ENCODE results near the gene SLC35E2B. TPM values are rescaled to one million over a fixed set of nuclear protein-coding genes. Genes with fewer than 3 reads are reported as not detected.
"Not testable (repeated sequence)": the region's sequence is repeated elsewhere in the genome, so short reads cannot be mapped to it uniquely, and the experiment has no call there.

SLC35E2B gene
- total and polyA plus RNA-seq, 2 donors = 22.5 to 45.6 TPM

DNA sequence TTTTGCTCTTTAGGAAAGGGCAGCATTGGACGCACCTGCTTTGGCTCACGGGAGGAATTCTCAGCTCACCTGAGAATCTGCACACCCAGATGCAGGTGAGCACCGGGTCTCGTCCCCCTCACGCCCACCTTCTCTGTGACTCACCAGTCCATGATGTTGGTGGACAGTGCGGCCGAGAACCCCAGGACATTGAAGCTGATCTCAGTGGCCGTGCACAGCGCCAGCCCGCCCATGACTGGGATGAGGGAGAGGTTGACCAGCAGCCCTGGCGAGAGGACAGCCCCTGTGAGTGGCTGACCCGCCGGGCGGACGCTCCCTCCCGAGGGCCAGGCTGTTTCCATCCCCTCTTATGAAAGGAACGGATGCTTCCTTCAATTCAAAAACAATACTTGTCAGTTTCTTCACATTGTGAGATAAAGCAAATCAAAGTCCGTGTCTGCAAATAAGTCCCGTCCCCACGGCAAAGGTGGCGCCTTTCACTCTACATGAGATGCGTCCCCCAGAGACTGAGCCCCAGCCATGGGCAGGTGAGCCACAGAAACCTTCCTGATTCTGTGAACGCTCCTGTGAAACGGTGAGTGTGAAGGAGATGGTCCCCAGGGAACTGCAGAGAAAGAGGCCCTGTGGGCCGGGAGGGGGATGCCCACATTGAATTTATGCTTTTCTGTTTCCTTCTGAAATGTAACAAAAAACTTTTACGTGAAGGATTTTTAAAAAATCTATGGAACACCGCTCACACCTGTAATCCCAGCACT is 21.1 kb downstream of the SLC35E2B start:
- H3K9me3 ChIP-seq (ENCODE audit: control insufficient read depth in 2 of 2, insufficient read depth in 1 of 2, low read length in 1 of 2) = no peaks in the 10 kb centered on the region
- no peaks in the 10 kb centered on the region for H3K27me3 ChIP-seq (ENCODE audit: control insufficient read depth in 2 of 2, insufficient read depth in 1 of 2, low read length in 1 of 2)
- no peak for DNase-seq (ENCODE audit: low read depth in 6 of 9, low spot score in 9 of 9)
- no peak overlapping the region for H3K27ac ChIP-seq (ENCODE audit: low read depth in 1 of 2, low read length in 1 of 2)
- peaks cover 51 to 55% of the 10 kb centered on the region in 2 donors for H3K36me3 ChIP-seq (ENCODE audit: control insufficient read depth in 2 of 2, insufficient read depth in 2 of 2, low read length in 1 of 2)
- H3K4me1 ChIP-seq (ENCODE audit: control insufficient read depth in 2 of 2, insufficient read depth in 2 of 2, low read length in 2 of 2) = peaks cover 0 to 2% of the 10 kb centered on the region in 2 donors
- 91% methylated on average over 27 of the region's 27 CpGs for WGBS
- no peak overlapping the region for H3K4me3 ChIP-seq (ENCODE audit: low read length in 2 of 2)

DNA sequence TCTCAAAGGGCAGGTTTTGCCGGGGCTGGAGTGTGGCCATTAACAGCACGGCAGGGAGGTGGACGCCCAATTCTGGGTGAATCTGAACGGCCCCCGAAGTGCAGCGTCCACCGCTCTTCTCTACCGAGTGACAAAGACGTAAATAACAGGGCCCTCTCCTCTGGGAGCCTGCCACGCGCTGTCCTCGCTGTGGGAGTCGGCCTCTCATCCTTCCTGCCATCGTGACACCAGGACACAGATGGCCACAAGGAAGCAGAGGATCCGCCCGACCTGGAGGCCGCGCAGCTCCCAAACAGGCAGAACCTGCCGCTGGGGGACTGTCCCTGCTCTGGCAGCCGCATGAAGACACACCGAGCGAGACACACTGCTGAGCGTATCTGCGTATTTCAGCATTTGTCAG is 21.7 kb downstream of the SLC35E2B start:
- WGBS = 98% methylated on average over 24 of the region's 24 CpGs
- no peak for DNase-seq (ENCODE audit: low read depth in 6 of 9, low spot score in 9 of 9)
- H3K27ac ChIP-seq (ENCODE audit: low read depth in 1 of 2, low read length in 1 of 2) = no peak overlapping the region
- peaks cover 0 to 2% of the 10 kb centered on the region in 2 donors for H3K4me1 ChIP-seq (ENCODE audit: control insufficient read depth in 2 of 2, insufficient read depth in 2 of 2, low read length in 2 of 2)
- no peaks in the 10 kb centered on the region for H3K27me3 ChIP-seq (ENCODE audit: control insufficient read depth in 2 of 2, insufficient read depth in 1 of 2, low read length in 1 of 2)
- H3K9me3 ChIP-seq (ENCODE audit: control insufficient read depth in 2 of 2, insufficient read depth in 1 of 2, low read length in 1 of 2) = no peaks in the 10 kb centered on the region
- H3K36me3 ChIP-seq (ENCODE audit: control insufficient read depth in 2 of 2, insufficient read depth in 2 of 2, low read length in 1 of 2) = peaks cover 57 to 61% of the 10 kb centered on the region in 2 donors
- no peak overlapping the region for H3K4me3 ChIP-seq (ENCODE audit: low read length in 2 of 2)

GRCh38 chr1:1669468-1670440 is 22.8 kb downstream of the SLC35E2B start:
- Histone ChIP-seq H3K4me3 (ENCODE audit: low read length in 2 of 2) (no peak overlapping the region), H3K4me1 (ENCODE audit: control insufficient read depth in 2 of 2, insufficient read depth in 2 of 2, low read length in 2 of 2) (peaks cover 0 to 2% of the 10 kb centered on the region in 2 donors), H3K9me3 (ENCODE audit: control insufficient read depth in 2 of 2, insufficient read depth in 1 of 2, low read length in 1 of 2) (no peaks in the 10 kb centered on the region), H3K27me3 (ENCODE audit: control insufficient read depth in 2 of 2, insufficient read depth in 1 of 2, low read length in 1 of 2) (no peaks in the 10 kb centered on the region), H3K27ac (ENCODE audit: low read depth in 1 of 2, low read length in 1 of 2) (no peak overlapping the region), H3K36me3 (ENCODE audit: control insufficient read depth in 2 of 2, insufficient read depth in 2 of 2, low read length in 1 of 2) (peaks cover 69 to 70% of the 10 kb centered on the region in 2 donors)
- DNase-seq (ENCODE audit: low read depth in 6 of 9, low spot score in 9 of 9) = no peak
- 98% methylated on average over 43 of the region's 43 CpGs for WGBS

GRCh38 chr1:1666526-1666925 is 26.1 kb downstream of the SLC35E2B start:
- 96% methylated on average over 15 of the region's 15 CpGs for WGBS
- H3K27ac ChIP-seq (ENCODE audit: low read depth in 1 of 2, low read length in 1 of 2) = no peak overlapping the region
- no peaks in the 10 kb centered on the region for H3K9me3 ChIP-seq (ENCODE audit: control insufficient read depth in 2 of 2, insufficient read depth in 1 of 2, low read length in 1 of 2)
- no peaks in the 10 kb centered on the region for H3K27me3 ChIP-seq (ENCODE audit: control insufficient read depth in 2 of 2, insufficient read depth in 1 of 2, low read length in 1 of 2)
- peaks cover 56% of the 10 kb centered on the region in 2 donors for H3K36me3 ChIP-seq (ENCODE audit: control insufficient read depth in 2 of 2, insufficient read depth in 2 of 2, low read length in 1 of 2)
- H3K4me3 ChIP-seq (ENCODE audit: low read length in 2 of 2) = no peak overlapping the region
- DNase-seq (ENCODE audit: low read depth in 6 of 9, low spot score in 9 of 9) = no peak
- peaks cover 0 to 2% of the 10 kb centered on the region in 2 donors for H3K4me1 ChIP-seq (ENCODE audit: control insufficient read depth in 2 of 2, insufficient read depth in 2 of 2, low read length in 2 of 2)

DNA sequence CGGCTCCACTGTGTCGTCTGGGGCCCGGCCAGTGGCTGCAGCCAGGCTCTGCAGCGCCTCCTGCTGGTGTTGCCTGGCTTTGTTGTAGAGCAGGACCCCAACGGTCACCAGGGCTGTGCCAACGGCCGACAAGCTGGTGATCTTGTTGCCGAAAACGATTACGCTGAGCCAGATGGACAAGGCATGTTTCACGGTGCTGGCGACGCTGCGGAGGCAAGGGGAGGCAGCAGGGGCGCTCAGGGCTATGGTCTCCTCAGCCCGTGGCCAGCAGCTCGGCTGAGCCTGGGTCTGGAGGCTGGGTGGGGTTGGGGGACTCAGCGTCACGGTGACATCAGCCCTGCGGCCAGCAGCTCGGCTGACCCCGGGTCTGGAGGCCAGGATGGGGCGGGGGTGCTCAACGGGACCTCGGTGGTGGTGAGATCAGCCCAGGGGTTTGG is 26.8 kb downstream of the SLC35E2B start:
- WGBS = 96% methylated on average over 25 of the region's 25 CpGs
- DNase-seq (ENCODE audit: low read depth in 6 of 9, low spot score in 9 of 9) = no peak
- no peaks in the 10 kb centered on the region for H3K27me3 ChIP-seq (ENCODE audit: control insufficient read depth in 2 of 2, insufficient read depth in 1 of 2, low read length in 1 of 2)
- H3K36me3 ChIP-seq (ENCODE audit: control insufficient read depth in 2 of 2, insufficient read depth in 2 of 2, low read length in 1 of 2) = peaks cover 49% of the 10 kb centered on the region in 2 donors
- peaks cover 0 to 2% of the 10 kb centered on the region in 2 donors for H3K4me1 ChIP-seq (ENCODE audit: control insufficient read depth in 2 of 2, insufficient read depth in 2 of 2, low read length in 2 of 2)
- no peak overlapping the region for H3K27ac ChIP-seq (ENCODE audit: low read depth in 1 of 2, low read length in 1 of 2)
- no peaks in the 10 kb centered on the region for H3K9me3 ChIP-seq (ENCODE audit: control insufficient read depth in 2 of 2, insufficient read depth in 1 of 2, low read length in 1 of 2)
- H3K4me3 ChIP-seq (ENCODE audit: low read length in 2 of 2) = no peak overlapping the region

- WGBS = 96% methylated on average over 27 of the region's 27 CpGs
- Histone ChIP-seq H3K27me3 (ENCODE audit: control insufficient read depth in 2 of 2, insufficient read depth in 1 of 2, low read length in 1 of 2) (no peaks in the 10 kb centered on the region), H3K4me1 (ENCODE audit: control insufficient read depth in 2 of 2, insufficient read depth in 2 of 2, low read length in 2 of 2) (peaks cover 0 to 2% of the 10 kb centered on the region in 2 donors), H3K9me3 (ENCODE audit: control insufficient read depth in 2 of 2, insufficient read depth in 1 of 2, low read length in 1 of 2) (no peaks in the 10 kb centered on the region), H3K36me3 (ENCODE audit: control insufficient read depth in 2 of 2, insufficient read depth in 2 of 2, low read length in 1 of 2) (peaks cover 45 to 46% of the 10 kb centered on the region in 2 donors), H3K27ac (ENCODE audit: low read depth in 1 of 2, low read length in 1 of 2) (no peak overlapping the region), H3K4me3 (ENCODE audit: low read length in 2 of 2) (no peak overlapping the region)
- no peak for DNase-seq (ENCODE audit: low read depth in 6 of 9, low spot score in 9 of 9)
Observed at GRCh38 chr1:1664941-1665814, 27.4 kb downstream of the SLC35E2B start.

GRCh38 chr1:1664318-1664717 is 28.3 kb downstream of the SLC35E2B start:
- H3K4me3 ChIP-seq (ENCODE audit: low read length in 2 of 2); H3K27me3 ChIP-seq (ENCODE audit: control insufficient read depth in 2 of 2, insufficient read depth in 1 of 2, low read length in 1 of 2); H3K27ac ChIP-seq (ENCODE audit: low read depth in 1 of 2, low read length in 1 of 2); H3K4me1 ChIP-seq (ENCODE audit: control insufficient read depth in 2 of 2, insufficient read depth in 2 of 2, low read length in 2 of 2); DNase-seq (ENCODE audit: low read depth in 6 of 9, low spot score in 9 of 9); H3K9me3 ChIP-seq (ENCODE audit: control insufficient read depth in 2 of 2, insufficient read depth in 1 of 2, low read length in 1 of 2): not testable (repeated sequence)
- H3K36me3 ChIP-seq (ENCODE audit: control insufficient read depth in 2 of 2, insufficient read depth in 2 of 2, low read length in 1 of 2) = peaks cover 36 to 38% of the 10 kb centered on the region in 2 donors
- 87% methylated on average over 7 of the region's 11 CpGs for WGBS

- H3K9me3 ChIP-seq (ENCODE audit: control insufficient read depth in 2 of 2, insufficient read depth in 1 of 2, low read length in 1 of 2); H3K4me1 ChIP-seq (ENCODE audit: control insufficient read depth in 2 of 2, insufficient read depth in 2 of 2, low read length in 2 of 2); DNase-seq (ENCODE audit: low read depth in 6 of 9, low spot score in 9 of 9); H3K27ac ChIP-seq (ENCODE audit: low read depth in 1 of 2, low read length in 1 of 2); H3K27me3 ChIP-seq (ENCODE audit: control insufficient read depth in 2 of 2, insufficient read depth in 1 of 2, low read length in 1 of 2); H3K4me3 ChIP-seq (ENCODE audit: low read length in 2 of 2): not testable (repeated sequence)
- H3K36me3 ChIP-seq (ENCODE audit: control insufficient read depth in 2 of 2, insufficient read depth in 2 of 2, low read length in 1 of 2) = peaks cover 25 to 27% of the 10 kb centered on the region in 2 donors
- 89% methylated on average over 15 of the region's 15 CpGs for WGBS
Observed at GRCh38 chr1:1662830-1663560, 29.6 kb downstream of the SLC35E2B start.
